ENCODE measurements around the gene PTCHD1. TPM values are rescaled to one million over a fixed set of nuclear protein-coding genes. Genes with fewer than 3 reads are reported as not detected.

The PTCHD1 gene
- total RNA-seq, 1 experiment from 2014 or later, result 1.4 TPM

DNA sequence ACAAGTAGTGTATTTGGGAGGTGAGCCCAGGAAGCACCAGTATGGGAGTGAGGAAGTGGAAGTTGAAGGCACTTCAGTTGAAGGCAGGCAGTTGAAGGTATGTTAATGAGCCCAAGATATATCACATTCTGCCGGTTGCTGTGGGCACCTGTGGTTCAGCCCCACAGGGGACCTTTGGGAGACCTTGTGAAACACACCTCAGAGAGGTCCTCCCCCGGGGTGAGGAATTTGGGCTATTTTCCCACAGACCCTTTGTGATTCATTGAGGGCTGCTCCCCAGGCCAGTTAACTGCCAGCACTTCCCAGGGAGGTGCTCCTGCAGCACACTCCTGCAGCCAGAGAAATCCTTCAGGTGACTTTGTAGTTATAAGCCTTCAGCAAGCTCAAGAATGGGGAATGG lies 45.9 kb downstream of the PTCHD1 start:
- Histone ChIP-seq H3K27ac (ENCODE audit: low read length) (no peak overlapping the region), H3K9me3 (ENCODE audit: control insufficient read depth, insufficient read depth, low read depth, low read length) (no peaks in the 10 kb centered on the region), H3K27me3 (ENCODE audit: control insufficient read depth, insufficient read depth, low read length) (no peaks in the 10 kb centered on the region), H3K4me1 (ENCODE audit: control insufficient read depth, insufficient read depth, low read length) (no peaks in the 10 kb centered on the region), H3K36me3 (ENCODE audit: control insufficient read depth, insufficient read depth, low read length) (no peaks in the 10 kb centered on the region), H3K4me3 (ENCODE audit: low read depth in 2 of 2, low read length in 2 of 2) (no peak overlapping the region)
- in situ Hi-C loops (cut with HindIII; ENCODE audit: low pct_unique_long_range_greater_than_20kb, low sequenced_read_pairs) (no loop called here), intact Hi-C loops (cut with micrococcal nuclease; ENCODE audit: unreplicated experiment) (no loop called here)
- no peak for DNase-seq (ENCODE audit: low read depth, low spot score)
- CTCF ChIA-PET, result no interaction called here
- no peak for ATAC-seq
- TF ChIP-seq SIN3A (IDR thresholded peaks at IDR 0.05; ENCODE audit: borderline replicate concordance, insufficient read depth, low read depth, low read length), result no peak
- BruUV-seq (replicated peaks), result no TSS peak
- POLR2A ChIA-PET, result no interaction called here

DNA sequence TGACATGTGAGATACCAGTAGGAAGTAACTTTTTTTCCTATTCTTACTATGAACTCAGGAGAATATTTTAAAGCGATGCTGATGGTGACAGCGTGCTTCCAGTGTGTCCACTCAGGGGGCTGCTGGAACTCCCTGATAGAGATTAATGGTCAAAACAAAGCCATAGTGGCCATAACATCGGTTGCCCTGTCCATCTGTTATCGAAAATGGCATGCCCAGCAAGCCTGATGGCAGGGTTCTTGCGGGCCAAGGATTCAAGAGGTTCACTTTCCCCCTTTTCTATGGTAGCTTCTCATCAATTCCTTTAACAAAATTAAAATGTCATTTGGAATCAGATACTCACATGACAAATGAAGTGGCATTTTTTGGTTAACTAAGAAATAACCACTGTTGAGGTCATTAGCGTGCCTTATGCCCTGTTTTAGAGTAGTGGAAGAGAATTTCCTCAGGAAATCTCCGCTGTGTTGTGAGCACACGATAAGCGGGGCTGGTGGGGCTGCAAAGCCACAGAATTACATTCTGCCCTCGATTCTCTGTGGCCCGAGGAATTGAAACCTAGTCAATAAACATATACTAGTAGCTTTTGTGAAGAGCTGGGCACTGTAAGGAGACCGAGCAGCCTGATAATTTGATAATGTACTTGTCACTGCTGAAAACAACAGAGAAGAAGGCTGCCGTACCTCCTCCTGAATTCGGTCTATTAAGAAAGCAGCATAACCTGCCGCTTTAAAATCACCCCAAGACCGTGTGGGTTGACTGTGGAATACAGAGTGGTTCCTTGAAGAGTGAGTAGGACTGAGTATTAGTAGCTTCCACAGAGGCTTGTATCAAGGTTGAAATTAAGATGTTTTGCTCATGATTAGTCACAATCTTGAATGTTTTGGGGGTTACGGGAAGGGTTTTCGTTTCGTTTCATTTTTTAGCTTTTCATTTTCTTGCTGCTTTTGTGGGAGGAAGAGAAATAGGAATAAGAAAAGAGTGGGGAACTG lies 46.7 kb downstream of the PTCHD1 start:
- in situ Hi-C loops (cut with HindIII; ENCODE audit: low pct_unique_long_range_greater_than_20kb, low sequenced_read_pairs) (no loop called here), intact Hi-C loops (cut with micrococcal nuclease; ENCODE audit: unreplicated experiment) (no loop called here)
- no peak for DNase-seq (ENCODE audit: low read depth, low spot score)
- POLR2A ChIA-PET, result no interaction called here
- Histone ChIP-seq H3K4me1 (ENCODE audit: control insufficient read depth, insufficient read depth, low read length) (no peaks in the 10 kb centered on the region), H3K36me3 (ENCODE audit: control insufficient read depth, insufficient read depth, low read length) (no peaks in the 10 kb centered on the region), H3K27me3 (ENCODE audit: control insufficient read depth, insufficient read depth, low read length) (no peaks in the 10 kb centered on the region), H3K4me3 (ENCODE audit: low read depth in 2 of 2, low read length in 2 of 2) (no peak overlapping the region), H3K9me3 (ENCODE audit: control insufficient read depth, insufficient read depth, low read depth, low read length) (no peaks in the 10 kb centered on the region), H3K27ac (ENCODE audit: low read length) (no peak overlapping the region)
- TF ChIP-seq POLR2AphosphoS5 (IDR thresholded peaks at IDR 0.05; ENCODE audit: low read depth, low read length) (no peak), SIN3A (IDR thresholded peaks at IDR 0.05; ENCODE audit: borderline replicate concordance, insufficient read depth, low read depth, low read length) (no peak)
- BruUV-seq (replicated peaks), result no TSS peak
- no peak for ATAC-seq
- CTCF ChIA-PET, result no interaction called here

DNA sequence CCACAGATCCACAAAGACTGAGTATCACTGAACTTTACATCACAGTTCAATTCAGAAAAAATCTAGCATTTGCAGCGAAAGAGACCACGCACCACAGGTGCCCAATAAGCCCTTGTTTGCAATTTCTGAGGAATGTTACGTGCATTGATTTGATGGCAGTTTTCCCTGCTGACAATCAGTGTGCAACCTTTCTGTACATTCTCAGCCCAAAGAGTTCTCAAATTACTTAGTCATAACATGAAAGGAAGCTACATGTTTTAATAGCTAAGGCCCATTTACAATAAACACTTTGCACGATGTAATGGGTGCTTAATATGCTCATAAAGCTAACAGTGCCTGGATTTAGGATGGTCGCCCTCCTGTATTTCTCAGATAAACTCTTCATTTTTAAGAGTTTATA lies 47.9 kb downstream of the PTCHD1 start:
- Histone ChIP-seq H3K27me3 (ENCODE audit: control insufficient read depth, insufficient read depth, low read length) (no peaks in the 10 kb centered on the region), H3K9me3 (ENCODE audit: control insufficient read depth, insufficient read depth, low read depth, low read length) (no peaks in the 10 kb centered on the region), H3K4me1 (ENCODE audit: control insufficient read depth, insufficient read depth, low read length) (no peaks in the 10 kb centered on the region), H3K36me3 (ENCODE audit: control insufficient read depth, insufficient read depth, low read length) (no peaks in the 10 kb centered on the region), H3K27ac (ENCODE audit: low read length) (no peak overlapping the region), H3K4me3 (ENCODE audit: low read depth in 2 of 2, low read length in 2 of 2) (no peak overlapping the region)
- TF ChIP-seq SIN3A (IDR thresholded peaks at IDR 0.05; ENCODE audit: borderline replicate concordance, insufficient read depth, low read depth, low read length) (no peak), TCF7L2 (IDR thresholded peaks at IDR 0.05; ENCODE audit: low read depth, low read length) (peak; percentile 47; the same call in 1 of the 2 replicates)
- ChIA-PET POLR2A (no interaction called here), CTCF (no interaction called here)
- no peak for DNase-seq (ENCODE audit: low read depth, low spot score)
- intact Hi-C loops (cut with micrococcal nuclease; ENCODE audit: unreplicated experiment), result no loop called here
- BruUV-seq (replicated peaks), result no TSS peak
- in situ Hi-C loops (cut with HindIII; ENCODE audit: low pct_unique_long_range_greater_than_20kb, low sequenced_read_pairs), result no loop called here
- ATAC-seq, result no peak

DNA sequence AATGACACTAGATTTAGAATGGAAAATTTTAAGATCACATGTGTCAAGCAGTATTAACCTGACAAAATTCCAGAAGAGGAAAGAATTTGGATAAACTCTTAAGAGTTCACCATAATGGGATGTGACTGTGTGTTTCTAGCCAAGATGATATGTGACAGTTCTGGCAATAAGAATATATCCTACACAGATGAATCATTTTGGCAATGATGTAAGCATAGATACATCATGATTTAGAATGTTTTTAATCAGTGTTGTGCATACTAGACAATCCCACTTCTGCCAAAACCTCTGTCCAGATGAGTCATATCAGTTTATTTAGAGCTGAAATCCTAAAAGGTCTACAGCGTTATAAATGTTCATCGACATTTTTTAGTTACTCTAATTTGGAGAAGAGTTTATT lies 48.8 kb downstream of the PTCHD1 start:
- ChIA-PET POLR2A (no interaction called here), CTCF (no interaction called here)
- intact Hi-C loops (cut with micrococcal nuclease; ENCODE audit: unreplicated experiment) (no loop called here), in situ Hi-C loops (cut with HindIII; ENCODE audit: low pct_unique_long_range_greater_than_20kb, low sequenced_read_pairs) (no loop called here)
- Histone ChIP-seq H3K4me1 (ENCODE audit: control insufficient read depth, insufficient read depth, low read length) (no peaks in the 10 kb centered on the region), H3K4me3 (ENCODE audit: low read depth in 2 of 2, low read length in 2 of 2) (no peak overlapping the region), H3K9me3 (ENCODE audit: control insufficient read depth, insufficient read depth, low read depth, low read length) (no peaks in the 10 kb centered on the region), H3K27ac (ENCODE audit: low read length) (no peak overlapping the region), H3K36me3 (ENCODE audit: control insufficient read depth, insufficient read depth, low read length) (no peaks in the 10 kb centered on the region), H3K27me3 (ENCODE audit: control insufficient read depth, insufficient read depth, low read length) (no peaks in the 10 kb centered on the region)
- no peak for DNase-seq (ENCODE audit: low read depth, low spot score)
- no peak for ATAC-seq
- TF ChIP-seq POLR2AphosphoS5 (IDR thresholded peaks at IDR 0.05; ENCODE audit: low read depth, low read length) (no peak), SIN3A (IDR thresholded peaks at IDR 0.05; ENCODE audit: borderline replicate concordance, insufficient read depth, low read depth, low read length) (no peak), TCF7L2 (IDR thresholded peaks at IDR 0.05; ENCODE audit: low read depth, low read length) (no peak)
- TF ChIP-seq, protein P1, sequence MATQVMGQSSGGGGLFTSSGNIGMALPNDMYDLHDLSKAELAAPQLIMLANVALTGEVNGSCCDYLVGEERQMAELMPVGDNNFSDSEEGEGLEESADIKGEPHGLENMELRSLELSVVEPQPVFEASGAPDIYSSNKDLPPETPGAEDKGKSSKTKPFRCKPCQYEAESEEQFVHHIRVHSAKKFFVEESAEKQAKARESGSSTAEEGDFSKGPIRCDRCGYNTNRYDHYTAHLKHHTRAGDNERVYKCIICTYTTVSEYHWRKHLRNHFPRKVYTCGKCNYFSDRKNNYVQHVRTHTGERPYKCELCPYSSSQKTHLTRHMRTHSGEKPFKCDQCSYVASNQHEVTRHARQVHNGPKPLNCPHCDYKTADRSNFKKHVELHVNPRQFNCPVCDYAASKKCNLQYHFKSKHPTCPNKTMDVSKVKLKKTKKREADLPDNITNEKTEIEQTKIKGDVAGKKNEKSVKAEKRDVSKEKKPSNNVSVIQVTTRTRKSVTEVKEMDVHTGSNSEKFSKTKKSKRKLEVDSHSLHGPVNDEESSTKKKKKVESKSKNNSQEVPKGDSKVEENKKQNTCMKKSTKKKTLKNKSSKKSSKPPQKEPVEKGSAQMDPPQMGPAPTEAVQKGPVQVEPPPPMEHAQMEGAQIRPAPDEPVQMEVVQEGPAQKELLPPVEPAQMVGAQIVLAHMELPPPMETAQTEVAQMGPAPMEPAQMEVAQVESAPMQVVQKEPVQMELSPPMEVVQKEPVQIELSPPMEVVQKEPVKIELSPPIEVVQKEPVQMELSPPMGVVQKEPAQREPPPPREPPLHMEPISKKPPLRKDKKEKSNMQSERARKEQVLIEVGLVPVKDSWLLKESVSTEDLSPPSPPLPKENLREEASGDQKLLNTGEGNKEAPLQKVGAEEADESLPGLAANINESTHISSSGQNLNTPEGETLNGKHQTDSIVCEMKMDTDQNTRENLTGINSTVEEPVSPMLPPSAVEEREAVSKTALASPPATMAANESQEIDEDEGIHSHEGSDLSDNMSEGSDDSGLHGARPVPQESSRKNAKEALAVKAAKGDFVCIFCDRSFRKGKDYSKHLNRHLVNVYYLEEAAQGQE (IDR thresholded peaks at IDR 0.05; ENCODE audit: insufficient read depth in 1 of 2, low read depth in 2 of 2, low read length in 1 of 2), result no peak
- TF ChIP-seq, protein P2, sequence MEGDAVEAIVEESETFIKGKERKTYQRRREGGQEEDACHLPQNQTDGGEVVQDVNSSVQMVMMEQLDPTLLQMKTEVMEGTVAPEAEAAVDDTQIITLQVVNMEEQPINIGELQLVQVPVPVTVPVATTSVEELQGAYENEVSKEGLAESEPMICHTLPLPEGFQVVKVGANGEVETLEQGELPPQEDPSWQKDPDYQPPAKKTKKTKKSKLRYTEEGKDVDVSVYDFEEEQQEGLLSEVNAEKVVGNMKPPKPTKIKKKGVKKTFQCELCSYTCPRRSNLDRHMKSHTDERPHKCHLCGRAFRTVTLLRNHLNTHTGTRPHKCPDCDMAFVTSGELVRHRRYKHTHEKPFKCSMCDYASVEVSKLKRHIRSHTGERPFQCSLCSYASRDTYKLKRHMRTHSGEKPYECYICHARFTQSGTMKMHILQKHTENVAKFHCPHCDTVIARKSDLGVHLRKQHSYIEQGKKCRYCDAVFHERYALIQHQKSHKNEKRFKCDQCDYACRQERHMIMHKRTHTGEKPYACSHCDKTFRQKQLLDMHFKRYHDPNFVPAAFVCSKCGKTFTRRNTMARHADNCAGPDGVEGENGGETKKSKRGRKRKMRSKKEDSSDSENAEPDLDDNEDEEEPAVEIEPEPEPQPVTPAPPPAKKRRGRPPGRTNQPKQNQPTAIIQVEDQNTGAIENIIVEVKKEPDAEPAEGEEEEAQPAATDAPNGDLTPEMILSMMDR (IDR thresholded peaks at IDR 0.05), result no peak
- no TSS peak for BruUV-seq (replicated peaks)

Data from Panc1 (cell line).